Sigmoid colon (tissue), 7 donors: Measurements from ENCODE around the gene KLHDC3. TPM values are rescaled to one million over a fixed set of nuclear protein-coding genes. Genes with fewer than 3 reads are reported as not detected.

ENCODE experiments used
- DNase-seq: peaks from one replicate; pipeline ENCODE4 v3.0.0-alpha.2; 2019
- H3K27ac ChIP-seq, 4 donors: fragments of 200-600 bp; sonication (generic); one replicate each; pipeline ENCODE4 v1.5.1; 2016 to 2019; ENCODE audit warnings: mild to moderate bottlenecking in 1 of 4
- H3K27me3 ChIP-seq, 3 donors: fragments of 200-600 bp; sonication (generic); one replicate each; pipeline ENCODE4 v1.5.1; 2019; ENCODE audit warnings: mild to moderate bottlenecking in 1 of 3
- H3K36me3 ChIP-seq, 4 donors: fragments of 200-600 bp; sonication (generic); one replicate each; pipeline ENCODE4 v1.5.1; 2016 to 2019
- H3K4me1 ChIP-seq, 4 donors: fragments of 200-600 bp; sonication (generic); one replicate each; pipeline ENCODE4 v1.5.1; 2017 to 2019
- H3K4me3 ChIP-seq, 4 donors: fragments of 200-600 bp; sonication (generic); one replicate each; pipeline ENCODE4 v1.5.1; 2017 to 2019; ENCODE audit warnings: mild to moderate bottlenecking in 2 of 4, moderate library complexity in 1 of 4
- H3K9me3 ChIP-seq, 4 donors: fragments of 200-600 bp in 3 of 4; sonication (generic) in 3 of 4; one replicate each; pipeline versions ENCODE4 v1.5.1 to v1.6.1; 2013 to 2019
- EP300 ChIP-seq, 4 donors: sonication (generic); formaldehyde crosslinking; IDR thresholded peaks; one replicate each; pipeline ENCODE4 v1.6.1; 2017; ENCODE audit warnings: antibody characterized with exemption in 4 of 4
- POLR2A ChIP-seq, 2 donors: fragments of 450-650 bp; IDR thresholded peaks; one replicate each; pipeline ENCODE4 v1.6.1; 2016; ENCODE audit warnings: antibody characterized with exemption in 2 of 2, mild to moderate bottlenecking in 2 of 2, moderate library complexity in 2 of 2
- POLR2AphosphoS5 ChIP-seq, 4 donors: sonication (generic); formaldehyde crosslinking; IDR thresholded peaks; one replicate each; pipeline ENCODE4 v1.6.1; 2017; ENCODE audit warnings: antibody characterized with exemption in 4 of 4
- WGBS, 2 donors: extraction: QIAGEN DNeasy Blood & Tissue Kit; methylation state at CpG; one replicate each; pipeline ENCODE4 v1.1.7; 2013; 5-methylcytosine and 5-hydroxymethylcytosine counted together
- intact Hi-C: fragments of 100-400 bp; cut with DNase I; formaldehyde crosslinking; loops from one replicate; pipeline ENCODE4 v1.15.1; 2023
- polyA plus RNA-seq, 3 donors: library from polyadenylated mRNA; stranded (reverse); fragments of 200-250 nt; gene quantifications; one replicate each; pipeline ENCODE4 v1.2.3, GENCODE V29; 2013
- total RNA-seq, 4 donors: library from RNA; depleted of rRNA; stranded (reverse); fragments of >200 nt; gene quantifications; one replicate each; pipeline ENCODE4 v1.1.0, GENCODE V29; 2016
- TF ChIP-seq, protein P1 (sequence below), 4 experiments: fragments of 450-650 bp in 3 of 4; fragments of 200-600 bp in 1 of 4; IDR thresholded peaks; one replicate each; pipeline ENCODE4 v1.5.1; 2016 to 2019; ENCODE audit warnings: antibody characterized with exemption in 4 of 4, mild to moderate bottlenecking in 3 of 4, moderate library complexity in 2 of 4
- donor health status: healthy with polysubstance abuse.
- donor health status: Bipolar disorder and iron deficiency.
- donor health status: healthy.

KLHDC3 gene
- total and polyA plus RNA-seq, 7 donors: 64.3 to 158 (median 69.7) TPM

GRCh38 chr6:43014434-43014909 is 423 bp downstream of the KLHDC3 start:
- peaks cover 0 to 53% (median 42%) of the 10 kb centered on the region in 4 donors for H3K4me1 ChIP-seq
- H3K9me3 ChIP-seq: no peaks in the 10 kb centered on the region
- H3K27ac ChIP-seq: peak overlapping the region; percentile 78 to 86 (median 84)
- peak overlapping the region; percentile 79 to 88 (median 85) for H3K4me3 ChIP-seq
- WGBS, 2 donors: 0 to 3% methylated on average over 7 of the region's 7 CpGs
- no peak for DNase-seq
- no peaks in the 10 kb centered on the region for H3K27me3 ChIP-seq
- H3K36me3 ChIP-seq: peaks cover 31 to 55% (median 38%) of the 10 kb centered on the region in 4 donors
- intact Hi-C loops: loop anchor here (2.0 to 5.0 kb wide), 3 partner anchors 44 to 112 kb away; partner anchors contain the start of genes KLC4 and MRPL2
- TF ChIP-seq POLR2A (IDR thresholded peaks at IDR 0.05) (no peak), EP300 (IDR thresholded peaks at IDR 0.05) (no peak), POLR2AphosphoS5 (IDR thresholded peaks at IDR 0.05) (no peak)
- TF ChIP-seq, protein P1, sequence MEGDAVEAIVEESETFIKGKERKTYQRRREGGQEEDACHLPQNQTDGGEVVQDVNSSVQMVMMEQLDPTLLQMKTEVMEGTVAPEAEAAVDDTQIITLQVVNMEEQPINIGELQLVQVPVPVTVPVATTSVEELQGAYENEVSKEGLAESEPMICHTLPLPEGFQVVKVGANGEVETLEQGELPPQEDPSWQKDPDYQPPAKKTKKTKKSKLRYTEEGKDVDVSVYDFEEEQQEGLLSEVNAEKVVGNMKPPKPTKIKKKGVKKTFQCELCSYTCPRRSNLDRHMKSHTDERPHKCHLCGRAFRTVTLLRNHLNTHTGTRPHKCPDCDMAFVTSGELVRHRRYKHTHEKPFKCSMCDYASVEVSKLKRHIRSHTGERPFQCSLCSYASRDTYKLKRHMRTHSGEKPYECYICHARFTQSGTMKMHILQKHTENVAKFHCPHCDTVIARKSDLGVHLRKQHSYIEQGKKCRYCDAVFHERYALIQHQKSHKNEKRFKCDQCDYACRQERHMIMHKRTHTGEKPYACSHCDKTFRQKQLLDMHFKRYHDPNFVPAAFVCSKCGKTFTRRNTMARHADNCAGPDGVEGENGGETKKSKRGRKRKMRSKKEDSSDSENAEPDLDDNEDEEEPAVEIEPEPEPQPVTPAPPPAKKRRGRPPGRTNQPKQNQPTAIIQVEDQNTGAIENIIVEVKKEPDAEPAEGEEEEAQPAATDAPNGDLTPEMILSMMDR (IDR thresholded peaks at IDR 0.05): no peak

- Histone ChIP-seq H3K36me3 (peaks cover 20 to 50% (median 32%) of the 10 kb centered on the region in 4 donors), H3K4me3 (peak overlapping the region in 1 of 4 donors; percentile 5), H3K9me3 (no peaks in the 10 kb centered on the region), H3K4me1 (peaks cover 0 to 61% (median 51%) of the 10 kb centered on the region in 4 donors), H3K27me3 (no peaks in the 10 kb centered on the region), H3K27ac (peak overlapping the region in 3 of 4 donors; percentile 20 to 50 (median 23))
- 77 to 85% methylated on average over 7 of the region's 7 CpGs for WGBS, 2 donors
- no peak for DNase-seq
- TF ChIP-seq POLR2AphosphoS5 (IDR thresholded peaks at IDR 0.05) (no peak), POLR2A (IDR thresholded peaks at IDR 0.05) (no peak), EP300 (IDR thresholded peaks at IDR 0.05) (no peak)
- TF ChIP-seq, protein P1 (IDR thresholded peaks at IDR 0.05): no peak
- intact Hi-C loops: no loop called here
Observed at GRCh38 chr6:43016176-43016942, 2.3 kb downstream of the KLHDC3 start.

DNA sequence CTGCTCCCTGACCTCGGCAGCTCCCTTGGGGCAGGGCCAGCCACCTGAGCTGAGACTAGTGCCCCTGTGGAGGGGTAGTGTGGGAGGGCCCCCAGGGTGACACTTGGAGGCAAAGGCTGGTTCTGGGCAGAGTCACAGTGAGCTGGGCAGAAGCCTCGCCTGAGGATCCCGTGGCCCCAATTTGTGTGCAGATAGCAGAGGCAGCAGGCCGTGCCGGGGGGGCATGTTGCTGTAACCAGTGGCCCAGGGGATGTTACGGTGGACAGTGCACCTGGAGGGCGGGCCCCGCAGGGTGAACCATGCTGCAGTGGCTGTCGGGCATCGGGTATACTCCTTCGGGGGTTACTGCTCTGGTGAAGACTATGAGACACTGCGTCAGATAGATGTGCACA is 2.9 kb downstream of the KLHDC3 start:
- Histone ChIP-seq H3K4me3 (no peak overlapping the region), H3K27ac (peak overlapping the region in 3 of 4 donors; percentile 20 to 50 (median 23)), H3K9me3 (no peaks in the 10 kb centered on the region), H3K4me1 (peaks cover 0 to 58% (median 51%) of the 10 kb centered on the region in 4 donors), H3K36me3 (peaks cover 20 to 44% (median 27%) of the 10 kb centered on the region in 4 donors), H3K27me3 (no peaks in the 10 kb centered on the region)
- WGBS, 2 donors: 89 to 91% methylated on average over 12 of the region's 12 CpGs
- TF ChIP-seq POLR2A (IDR thresholded peaks at IDR 0.05): no peak
- TF ChIP-seq, protein P1 (IDR thresholded peaks at IDR 0.05): no peak
- no peak for TF ChIP-seq EP300 (IDR thresholded peaks at IDR 0.05)
- no peak for TF ChIP-seq POLR2AphosphoS5 (IDR thresholded peaks at IDR 0.05)
- DNase-seq: no peak
- intact Hi-C loops: no loop called here

- peaks cover 20 to 38% (median 24%) of the 10 kb centered on the region in 4 donors for H3K36me3 ChIP-seq
- no peaks in the 10 kb centered on the region for H3K27me3 ChIP-seq
- no peak overlapping the region for H3K4me3 ChIP-seq
- H3K27ac ChIP-seq: no peak overlapping the region
- 93 to 96% methylated on average over 2 of the region's 2 CpGs for WGBS, 2 donors
- DNase-seq: no peak
- TF ChIP-seq, protein P1 (IDR thresholded peaks at IDR 0.05): no peak
- TF ChIP-seq POLR2A (IDR thresholded peaks at IDR 0.05) (no peak), EP300 (IDR thresholded peaks at IDR 0.05) (no peak), POLR2AphosphoS5 (IDR thresholded peaks at IDR 0.05) (no peak)
- intact Hi-C loops: no loop called here
- no peaks in the 10 kb centered on the region for H3K9me3 ChIP-seq
- H3K4me1 ChIP-seq: peaks cover 0 to 63% (median 56%) of the 10 kb centered on the region in 4 donors
Observed at GRCh38 chr6:43019152-43019551, 5.1 kb downstream of the KLHDC3 start.
